Measurements from ENCODE around the gene OS9.
"Not testable (repeated sequence)": the region's sequence is repeated elsewhere in the genome, so short reads cannot be mapped to it uniquely, and the experiment has no call there.

The OS9 gene

DNA sequence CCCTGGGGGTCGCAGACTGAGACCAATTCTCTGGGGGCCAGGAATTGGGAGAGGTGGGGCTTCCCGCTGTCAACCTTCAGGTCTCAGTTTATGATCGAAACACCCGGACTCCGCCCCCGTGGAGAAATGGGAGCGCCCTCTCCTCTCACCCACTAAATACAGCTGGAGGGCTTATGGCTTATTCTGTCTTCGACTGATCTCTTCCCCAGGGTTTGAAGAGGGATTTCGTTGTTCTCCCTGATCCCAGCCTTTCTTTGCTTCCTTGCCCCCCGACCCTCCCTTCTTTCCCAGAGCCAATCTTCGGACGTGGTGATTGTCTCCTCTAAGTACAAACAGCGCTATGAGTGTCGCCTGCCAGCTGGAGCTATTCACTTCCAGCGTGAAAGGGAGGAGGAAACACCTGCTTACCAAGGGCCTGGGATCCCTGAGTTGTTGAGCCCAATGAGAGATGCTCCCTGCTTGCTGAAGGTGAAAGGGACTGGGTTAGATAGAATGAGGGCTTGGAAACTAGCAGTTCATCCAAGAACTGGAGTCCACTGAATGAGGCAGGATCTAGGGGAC lies 607 bp downstream of the OS9 start:
- DNase-seq (ENCODE audit: low read depth) = no peak

DNA sequence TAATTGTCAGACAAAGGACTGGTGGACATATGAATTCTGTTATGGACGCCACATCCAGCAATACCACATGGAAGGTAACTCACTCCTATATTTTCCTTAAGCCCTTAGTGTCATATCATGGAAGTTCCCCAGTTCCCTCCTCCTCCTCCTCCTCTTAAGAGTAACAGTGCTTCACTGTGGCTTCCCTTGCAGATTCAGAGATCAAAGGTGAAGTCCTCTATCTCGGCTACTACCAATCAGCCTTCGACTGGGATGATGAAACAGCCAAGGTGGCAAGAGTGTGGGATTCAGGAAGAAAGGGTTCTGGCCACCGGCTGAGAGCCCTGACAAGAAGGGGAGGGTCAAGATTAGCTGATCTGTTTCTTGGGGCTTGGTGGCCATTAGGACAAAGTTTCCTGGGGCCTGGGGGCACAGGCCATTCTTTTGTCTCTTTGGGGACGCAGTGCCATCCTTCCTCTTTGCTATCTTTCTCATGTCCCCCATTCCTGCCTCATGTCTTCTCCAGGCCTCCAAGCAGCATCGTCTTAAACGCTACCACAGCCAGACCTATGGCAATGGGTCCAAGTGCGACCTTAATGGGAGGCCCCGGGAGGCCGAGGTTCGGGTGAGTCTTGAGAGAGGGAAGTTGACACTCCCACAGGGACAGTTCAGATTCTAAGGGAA lies 2.0 kb downstream of the OS9 start:
- DNase-seq (ENCODE audit: low read depth) = no peak

DNA sequence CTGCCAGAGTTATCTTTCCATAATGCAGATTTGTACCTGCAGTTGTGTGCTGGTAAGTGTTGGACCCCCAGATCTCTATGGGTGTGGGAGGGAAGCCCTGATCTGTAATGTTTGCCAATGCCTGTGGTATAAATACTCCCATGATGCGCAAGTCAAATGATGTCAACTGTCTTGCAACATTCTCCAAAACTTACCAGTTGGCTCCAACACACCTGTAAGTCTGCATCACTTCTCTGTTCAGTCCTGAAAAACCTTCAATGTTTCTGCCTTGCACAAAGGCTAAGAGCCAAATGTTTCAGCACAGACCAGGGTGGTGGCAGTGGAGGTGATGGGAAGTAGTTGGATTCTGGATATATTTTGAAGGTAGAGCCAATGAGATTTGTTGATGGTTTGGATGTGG lies 3.1 kb downstream of the OS9 start:
- DNase-seq (ENCODE audit: low read depth) = no peak

DNA sequence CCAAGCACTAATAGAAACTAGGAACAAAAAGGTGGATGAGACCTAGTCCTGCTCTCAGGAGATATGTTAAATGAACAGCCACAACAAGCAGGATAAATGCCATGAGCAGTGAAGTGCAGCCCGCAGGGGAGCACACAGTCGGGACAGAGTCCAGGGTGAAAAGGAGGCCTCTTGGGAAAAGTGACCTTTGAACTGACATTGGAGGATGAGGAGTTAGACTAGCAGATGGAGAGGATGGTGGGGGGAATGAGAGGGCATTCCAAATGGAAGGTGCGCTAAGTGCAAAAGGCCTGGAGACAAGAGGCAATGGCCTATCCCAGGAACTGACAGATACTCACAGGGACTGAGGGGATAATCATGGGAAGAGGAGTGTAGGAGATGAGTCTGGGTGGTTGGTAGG lies 4.5 kb downstream of the OS9 start:
- DNase-seq (ENCODE audit: low read depth) = no peak

DNA sequence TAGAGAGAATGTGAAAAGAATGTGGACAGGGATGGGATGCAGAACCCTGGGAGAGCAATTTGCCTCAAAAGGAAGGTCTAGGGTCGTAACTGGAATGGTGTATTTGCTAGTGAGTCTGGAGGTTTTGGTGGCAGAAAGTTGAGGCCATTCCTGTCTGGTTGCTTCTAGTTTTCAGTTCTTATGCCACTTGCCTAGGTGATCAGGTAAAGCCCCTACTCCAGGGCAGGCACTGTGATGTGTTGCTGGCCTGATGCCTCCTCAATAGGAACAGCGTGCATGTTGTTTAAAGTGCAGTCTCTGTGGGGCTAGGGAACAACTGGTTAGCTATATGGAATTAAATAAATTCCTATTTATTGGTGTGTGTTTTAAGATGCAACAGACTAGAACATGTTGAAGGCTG lies 6.4 kb downstream of the OS9 start:
- DNase-seq (ENCODE audit: low read depth) = no peak

- no peak for DNase-seq (ENCODE audit: low read depth)
Measured at GRCh38 chr12:57707250-57707649, 13.3 kb downstream of the OS9 start.

DNA sequence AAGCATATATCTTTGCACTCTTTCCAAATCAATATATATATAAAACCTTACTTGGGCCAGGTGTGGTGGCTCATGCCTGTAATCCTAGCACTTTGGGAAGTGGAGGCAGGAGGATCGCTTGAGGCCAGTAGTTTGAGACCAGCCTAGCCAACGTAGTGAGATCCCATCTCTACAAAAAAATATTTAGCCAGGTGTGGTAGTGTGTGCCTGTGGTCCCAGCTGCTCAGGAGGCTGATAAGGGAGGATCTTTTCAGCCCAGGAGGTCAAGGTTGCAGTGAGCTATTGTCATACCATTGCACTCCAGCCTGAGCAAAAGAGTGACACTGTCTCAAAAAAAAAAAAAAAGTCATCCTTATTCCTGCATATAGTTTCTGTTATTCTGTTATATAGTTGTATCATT lies 14.4 kb downstream of the OS9 start:
- DNase-seq (ENCODE audit: low read depth) = no peak

DNA sequence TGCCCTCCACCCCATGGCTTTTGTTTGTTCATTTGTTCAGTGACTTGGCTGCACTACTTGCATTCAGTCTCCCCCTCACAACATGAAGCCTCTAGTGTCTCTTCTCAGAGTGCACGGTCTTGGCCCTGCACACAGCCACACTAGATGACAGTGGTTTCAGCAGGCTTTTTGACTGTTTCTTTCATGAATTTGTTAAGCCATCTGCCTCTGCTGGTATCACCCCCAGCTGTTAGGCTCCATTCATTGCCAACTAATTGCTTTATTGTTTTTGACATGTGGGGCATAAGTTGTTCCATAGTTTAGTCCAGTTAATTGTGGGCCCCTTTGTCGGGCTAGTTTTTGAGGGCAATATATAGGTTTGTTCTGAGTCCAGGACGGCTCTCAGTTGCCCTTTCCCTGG lies 18.8 kb downstream of the OS9 start:
- DNase-seq (ENCODE audit: low read depth) = no peak

GRCh38 chr12:57713209-57713608 lies 19.3 kb downstream of the OS9 start:
- DNase-seq (ENCODE audit: low read depth) = no peak

- DNase-seq (ENCODE audit: low read depth) = not testable (repeated sequence)
Measured at GRCh38 chr12:57715036-57715748, 21.3 kb downstream of the OS9 start.

GRCh38 chr12:57715786-57716185 lies 21.9 kb downstream of the OS9 start:
- DNase-seq (ENCODE audit: low read depth) = no peak

GRCh38 chr12:57716305-57716704 lies 22.4 kb downstream of the OS9 start:
- DNase-seq (ENCODE audit: low read depth) = no peak

GRCh38 chr12:57717131-57717530 lies 23.2 kb downstream of the OS9 start:
- no peak for DNase-seq (ENCODE audit: low read depth)

GRCh38 chr12:57717846-57718640 lies 24.1 kb downstream of the OS9 start:
- no peak for DNase-seq (ENCODE audit: low read depth)

GRCh38 chr12:57718641-57719528 lies 25.0 kb downstream of the OS9 start:
- no peak for DNase-seq (ENCODE audit: low read depth)

- DNase-seq (ENCODE audit: low read depth) = no peak
Measured at GRCh38 chr12:57719777-57720605, 26.1 kb downstream of the OS9 start.

DNA sequence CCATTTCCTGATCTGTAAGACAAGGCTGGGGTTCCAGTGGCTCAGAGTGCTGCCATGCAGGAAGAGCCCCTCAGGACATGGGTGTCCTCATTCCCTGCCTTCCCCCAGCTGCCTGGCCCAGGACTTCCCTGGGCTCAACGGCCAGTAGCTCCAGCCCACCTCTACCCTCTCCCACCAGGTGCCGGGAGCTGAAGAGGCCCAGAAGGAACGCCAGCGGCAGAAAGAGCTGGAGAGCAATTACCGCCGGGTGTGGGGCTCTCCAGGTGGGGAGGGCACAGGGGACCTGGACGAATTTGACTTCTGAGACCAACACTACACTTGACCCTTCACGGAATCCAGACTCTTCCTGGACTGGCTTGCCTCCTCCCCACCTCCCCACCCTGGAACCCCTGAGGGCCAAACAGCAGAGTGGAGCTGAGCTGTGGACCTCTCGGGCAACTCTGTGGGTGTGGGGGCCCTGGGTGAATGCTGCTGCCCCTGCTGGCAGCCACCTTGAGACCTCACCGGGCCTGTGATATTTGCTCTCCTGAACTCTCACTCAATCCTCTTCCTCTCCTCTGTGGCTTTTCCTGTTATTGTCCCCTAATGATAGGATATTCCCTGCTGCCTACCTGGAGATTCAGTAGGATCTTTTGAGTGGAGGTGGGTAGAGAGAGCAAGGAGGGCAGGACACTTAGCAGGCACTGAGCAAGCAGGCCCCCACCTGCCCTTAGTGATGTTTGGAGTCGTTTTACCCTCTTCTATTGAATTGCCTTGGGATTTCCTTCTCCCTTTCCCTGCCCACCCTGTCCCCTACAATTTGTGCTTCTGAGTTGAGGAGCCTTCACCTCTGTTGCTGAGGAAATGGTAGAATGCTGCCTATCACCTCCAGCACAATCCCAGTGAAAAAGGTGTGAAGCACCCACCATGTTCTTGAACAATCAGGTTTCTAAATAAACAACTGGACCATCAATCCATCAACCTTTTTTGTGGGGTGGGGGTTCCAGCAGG lies 27.0 kb downstream of the OS9 start:
- DNase-seq (ENCODE audit: low read depth) = no peak

DNA sequence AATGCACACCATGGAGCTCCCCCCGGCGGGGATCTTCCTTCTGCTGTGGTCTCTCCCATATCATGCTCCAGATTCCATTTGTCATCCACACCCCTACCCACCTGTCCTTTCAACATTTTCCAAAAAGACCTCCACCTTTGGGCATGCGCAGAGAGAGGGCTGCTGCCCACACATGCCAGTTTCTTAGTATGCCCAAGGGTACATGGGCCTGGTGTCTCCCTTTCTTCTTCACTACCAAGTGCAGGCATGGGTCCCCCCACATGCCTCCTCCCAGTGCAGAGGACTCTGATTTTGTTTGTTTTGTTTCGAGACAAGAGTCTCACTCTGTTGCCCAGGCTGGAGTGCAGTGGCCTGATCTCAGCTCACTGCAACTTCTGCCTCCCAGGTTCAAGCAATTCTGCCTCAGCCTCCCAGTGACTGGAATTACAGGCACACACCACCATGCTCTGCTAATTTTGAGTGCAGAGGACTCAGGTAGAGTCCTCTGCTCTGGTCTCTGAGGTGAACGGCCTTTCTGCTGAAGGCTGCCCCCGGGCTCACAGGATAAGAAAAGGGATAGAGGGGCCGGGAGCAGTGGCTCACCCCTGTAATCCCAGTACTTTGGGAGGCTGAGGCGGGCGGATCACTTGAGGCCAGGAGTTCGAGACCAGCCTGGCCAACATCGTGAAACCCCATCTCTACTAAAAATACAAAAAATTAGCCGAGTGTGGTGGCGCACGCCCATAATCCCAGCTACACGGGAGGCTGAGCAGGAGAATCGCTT lies 28.1 kb downstream of the OS9 start:
- DNase-seq (ENCODE audit: low read depth) = not testable (repeated sequence)

Data from CMK (cell line).